Activated CD8-positive, alpha-beta memory T cell treated with anti-CD3 and anti-CD28 coated beads, Interleukin-2, amount 10 ng/mL, durations not matched to agents 7 days and 5 days (primary cell): Measurements from ENCODE around the gene SIGLEC11. TPM values are rescaled to one million over a fixed set of nuclear protein-coding genes. Genes with fewer than 3 reads are reported as not detected.
A peak's percentile ranks its signal among the peaks of the same experiment; 100 is the strongest.

Source experiments
- ATAC-seq: fragments of 150-1000 bp; cut with Tn5 transposase; one replicate; pipeline ENCODE4 v1.10.0; 2021; ENCODE audit warnings: moderate library complexity
- CTCF ChIA-PET: fragments of 350-600 bp; sonication (Branson Sonifier 250); formaldehyde crosslinking; loops from one replicate; lab custom pipeline; 2021; ENCODE audit warnings: antibody characterized with exemption; lab: Charles Lee
- DNase-seq: peaks from one replicate; pipeline ENCODE4 v3.0.0-alpha.2; 2020
- H3K27ac Mint-ChIP-seq: one replicate; pipeline ENCODE4 v1.8.0; 2021; ENCODE audit warnings: mild to moderate bottlenecking, mixed read lengths
- H3K27me3 Mint-ChIP-seq: one replicate; pipeline ENCODE4 v1.8.0; 2021; ENCODE audit warnings: mixed read lengths
- H3K36me3 Mint-ChIP-seq: one replicate; pipeline ENCODE4 v1.8.0; 2021; ENCODE audit warnings: mild to moderate bottlenecking, mixed read lengths
- H3K4me1 Mint-ChIP-seq: one replicate; pipeline ENCODE4 v1.8.0; 2021; ENCODE audit warnings: mixed read lengths
- H3K4me3 Mint-ChIP-seq: one replicate; pipeline ENCODE4 v1.8.0; 2021; ENCODE audit warnings: mild to moderate bottlenecking, moderate library complexity, mixed read lengths
- H3K9me3 Mint-ChIP-seq: one replicate; pipeline ENCODE4 v1.8.0; 2022; ENCODE audit warnings: low read depth, mixed read lengths
- total RNA-seq, 2 experiments: library from RNA; stranded (reverse); gene quantifications; one replicate each; pipeline ENCODE4 v1.2.3, GENCODE V29; 2021

The SIGLEC11 gene
- total RNA-seq, 2 experiments from 2014 or later: not detected

- CTCF ChIA-PET: no interaction called here
- Mint-ChIP-seq H3K27me3 (no peaks in the 10 kb centered on the region), H3K4me3 (no peak overlapping the region), H3K36me3 (peaks cover 35% of the 10 kb centered on the region), H3K9me3 (no peaks in the 10 kb centered on the region), H3K27ac (no peak overlapping the region), H3K4me1 (peaks cover 10% of the 10 kb centered on the region)
- DNase-seq (no peak), ATAC-seq (peak; percentile 51)
Measured at GRCh38 chr19:49997709-49998108, 36.7 kb upstream of the SIGLEC11 start.

- H3K4me3 Mint-ChIP-seq: no peak overlapping the region
- ATAC-seq: no peak
- H3K27ac Mint-ChIP-seq: no peak overlapping the region
- DNase-seq: no peak
- peaks cover 18% of the 10 kb centered on the region for H3K36me3 Mint-ChIP-seq
- H3K27me3 Mint-ChIP-seq: no peaks in the 10 kb centered on the region
- H3K4me1 Mint-ChIP-seq: peaks cover 6% of the 10 kb centered on the region
- H3K9me3 Mint-ChIP-seq: no peaks in the 10 kb centered on the region
- CTCF ChIA-PET: interaction anchor here (1.0 kb wide), 1 partner anchor 148 kb away, joined by 3 read pairs; no protein-coding TSS in a partner anchor
Measured at GRCh38 chr19:49988433-49988832, 27.5 kb upstream of the SIGLEC11 start.

DNA sequence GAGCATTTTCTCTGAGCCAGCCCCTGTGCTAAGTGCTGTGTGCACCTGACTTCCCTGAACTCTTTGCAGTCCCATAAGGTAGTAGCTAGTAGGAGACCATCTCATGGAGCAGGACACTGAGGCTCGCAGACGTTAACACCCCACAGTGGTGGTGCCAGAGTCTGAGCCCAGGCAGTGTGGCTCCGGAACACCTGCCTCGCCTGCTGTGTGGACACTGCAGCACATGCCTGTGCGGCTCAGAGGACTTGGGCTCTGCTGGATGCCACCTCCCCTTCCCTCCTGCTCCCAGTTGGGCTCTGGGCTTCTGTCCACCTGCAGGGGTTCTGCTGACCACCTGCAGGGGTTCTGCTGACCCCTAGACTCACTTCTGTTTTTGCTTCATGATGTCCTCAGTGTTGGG lies 27.0 kb upstream of the SIGLEC11 start:
- peaks cover 18% of the 10 kb centered on the region for H3K36me3 Mint-ChIP-seq
- peaks cover 6% of the 10 kb centered on the region for H3K4me1 Mint-ChIP-seq
- DNase-seq (no peak), ATAC-seq (no peak)
- no peaks in the 10 kb centered on the region for H3K27me3 Mint-ChIP-seq
- CTCF ChIA-PET: interaction anchor here (1.0 to 2.2 kb wide), 2 partner anchors 50 to 148 kb away, joined by 3 to 11 read pairs; no protein-coding TSS in a partner anchor
- H3K27ac Mint-ChIP-seq: no peak overlapping the region
- H3K9me3 Mint-ChIP-seq: no peaks in the 10 kb centered on the region
- no peak overlapping the region for H3K4me3 Mint-ChIP-seq

DNA sequence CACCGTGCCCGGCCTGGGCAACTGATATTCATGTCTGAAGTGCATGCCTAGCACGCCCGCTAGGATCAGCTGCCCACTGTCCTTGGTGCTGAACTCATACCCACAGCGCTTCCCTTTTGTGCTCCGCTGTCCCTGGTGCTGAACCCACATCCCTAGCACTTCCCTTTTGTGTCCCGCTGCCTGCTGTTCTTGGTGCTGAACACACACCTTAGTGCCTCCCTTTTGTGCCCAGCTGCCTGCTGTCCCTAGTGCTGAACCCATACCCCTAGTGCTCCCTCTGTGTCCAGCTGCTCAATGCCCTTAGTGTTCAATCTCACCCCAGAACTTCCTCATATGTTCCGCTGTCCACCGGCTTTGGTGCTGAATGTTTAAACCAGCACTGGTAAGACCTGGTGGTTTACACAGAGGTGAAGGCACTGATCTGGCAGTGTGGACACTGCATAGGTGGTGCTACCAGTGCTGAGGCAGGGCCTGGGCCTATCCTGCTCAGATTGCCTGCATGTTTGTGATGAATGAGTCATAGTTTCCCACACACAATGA lies 26.3 kb upstream of the SIGLEC11 start:
- DNase-seq (peak; percentile 91), ATAC-seq (peak; percentile 83)
- Mint-ChIP-seq H3K36me3 (peaks cover 18% of the 10 kb centered on the region), H3K27ac (no peak overlapping the region), H3K27me3 (no peaks in the 10 kb centered on the region), H3K9me3 (no peaks in the 10 kb centered on the region), H3K4me3 (no peak overlapping the region), H3K4me1 (peaks cover 6% of the 10 kb centered on the region)
- CTCF ChIA-PET: interaction anchor here (1.4 to 2.2 kb wide), 2 partner anchors 49 to 52 kb away, joined by 5 to 11 read pairs; no protein-coding TSS in a partner anchor

DNA sequence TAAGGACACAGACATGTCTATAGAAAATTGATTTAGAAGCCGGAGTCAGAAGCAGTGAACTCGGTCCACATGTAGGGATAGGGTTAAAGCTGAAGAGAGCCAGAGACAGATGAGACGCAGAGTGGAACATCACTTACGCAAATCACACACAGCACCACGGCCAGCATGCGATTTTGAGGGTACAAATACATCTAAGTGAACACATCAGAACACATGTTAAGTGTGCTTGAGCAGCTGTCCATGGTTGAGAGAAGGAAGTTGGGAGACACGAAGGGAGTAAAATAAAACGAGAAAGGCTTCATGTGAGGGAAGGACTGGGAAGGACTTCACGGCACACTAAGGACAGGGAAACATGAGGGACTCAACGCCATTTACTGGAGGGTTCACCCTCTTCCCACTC lies 25.4 kb upstream of the SIGLEC11 start:
- no peaks in the 10 kb centered on the region for H3K27me3 Mint-ChIP-seq
- peaks cover 18% of the 10 kb centered on the region for H3K36me3 Mint-ChIP-seq
- peaks cover 6% of the 10 kb centered on the region for H3K4me1 Mint-ChIP-seq
- DNase-seq (no peak), ATAC-seq (no peak)
- no peak overlapping the region for H3K4me3 Mint-ChIP-seq
- no peak overlapping the region for H3K27ac Mint-ChIP-seq
- CTCF ChIA-PET: interaction anchor here (1.4 to 2.2 kb wide), 2 partner anchors 48 to 51 kb away, joined by 5 to 11 read pairs; no protein-coding TSS in a partner anchor
- H3K9me3 Mint-ChIP-seq: no peaks in the 10 kb centered on the region

GRCh38 chr19:49985871-49986270 lies 24.9 kb upstream of the SIGLEC11 start:
- H3K4me3 Mint-ChIP-seq: no peak overlapping the region
- no peaks in the 10 kb centered on the region for H3K9me3 Mint-ChIP-seq
- DNase-seq (no peak), ATAC-seq (no peak)
- H3K4me1 Mint-ChIP-seq: peaks cover 6% of the 10 kb centered on the region
- peaks cover 16% of the 10 kb centered on the region for H3K36me3 Mint-ChIP-seq
- no peak overlapping the region for H3K27ac Mint-ChIP-seq
- CTCF ChIA-PET: interaction anchor here (1.1 to 2.2 kb wide), 3 partner anchors 16 to 47 kb away, joined by 3 to 11 read pairs (median 3); no protein-coding TSS in a partner anchor
- H3K27me3 Mint-ChIP-seq: no peaks in the 10 kb centered on the region

- Mint-ChIP-seq H3K9me3 (no peaks in the 10 kb centered on the region), H3K4me1 (peaks cover 6% of the 10 kb centered on the region), H3K4me3 (no peak overlapping the region), H3K36me3 (peaks cover 16% of the 10 kb centered on the region), H3K27ac (no peak overlapping the region), H3K27me3 (no peaks in the 10 kb centered on the region)
- CTCF ChIA-PET: interaction anchor here (1.1 to 2.7 kb wide), 7 partner anchors 8 to 152 kb away, joined by 3 to 22 read pairs (median 5); no protein-coding TSS in a partner anchor
- DNase-seq (no peak), ATAC-seq (no peak)
Measured at GRCh38 chr19:49984491-49984890, 23.5 kb upstream of the SIGLEC11 start.

DNA sequence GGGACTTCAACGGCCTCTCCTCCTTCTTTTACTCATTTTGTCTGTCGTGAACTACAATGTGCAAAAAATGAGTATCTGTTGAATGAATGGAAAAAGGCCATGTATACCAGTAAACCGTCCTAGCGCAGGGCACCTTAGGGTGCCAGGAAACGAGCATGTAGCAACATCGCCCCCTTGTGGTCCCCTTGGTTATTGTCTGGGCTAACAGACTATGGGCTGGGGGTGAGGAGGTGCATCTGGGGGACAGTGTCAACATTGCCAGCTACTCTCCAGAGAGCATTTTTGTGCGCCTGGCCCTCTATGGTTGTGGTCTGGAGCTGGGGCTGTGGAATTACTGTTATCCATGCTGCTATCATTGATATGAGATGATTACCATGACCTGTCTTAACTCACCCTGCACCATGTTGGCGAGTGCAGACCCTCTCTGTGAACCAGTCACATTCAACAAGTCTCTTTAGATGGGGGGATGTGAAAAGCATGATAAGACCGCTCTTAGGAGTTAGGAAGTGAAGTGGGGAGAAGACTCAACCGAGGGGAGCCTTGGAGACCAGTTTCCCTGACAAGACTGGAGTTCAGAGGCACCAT lies 22.8 kb upstream of the SIGLEC11 start:
- ATAC-seq: peak; percentile 67
- Mint-ChIP-seq H3K4me3 (no peak overlapping the region), H3K27me3 (no peaks in the 10 kb centered on the region), H3K27ac (no peak overlapping the region), H3K9me3 (no peaks in the 10 kb centered on the region), H3K36me3 (peaks cover 14% of the 10 kb centered on the region), H3K4me1 (peaks cover 6% of the 10 kb centered on the region)
- CTCF ChIA-PET: interaction anchor here (0.6 to 2.7 kb wide), 10 partner anchors 9 to 1949 kb away, joined by 3 to 22 read pairs (median 4); partner anchors contain the start of gene VRK3
- peak; percentile 81 for DNase-seq

GRCh38 chr19:49981603-49982593 lies 20.9 kb upstream of the SIGLEC11 start:
- no peak for ATAC-seq
- no peak overlapping the region for H3K4me3 Mint-ChIP-seq
- H3K4me1 Mint-ChIP-seq: no peaks in the 10 kb centered on the region
- no peak overlapping the region for H3K27ac Mint-ChIP-seq
- H3K27me3 Mint-ChIP-seq: no peaks in the 10 kb centered on the region
- H3K9me3 Mint-ChIP-seq: no peaks in the 10 kb centered on the region
- CTCF ChIA-PET: interaction anchor here (1.9 to 2.0 kb wide), 2 partner anchors 39 to 49 kb away, joined by 4 to 6 read pairs; no protein-coding TSS in a partner anchor
- H3K36me3 Mint-ChIP-seq: peaks cover 7% of the 10 kb centered on the region
- DNase-seq: no peak

- DNase-seq: no peak
- no peak for ATAC-seq
- CTCF ChIA-PET: interaction anchor here (1.4 to 2.7 kb wide), 2 partner anchors 14 to 41 kb away, joined by 3 to 11 read pairs; no protein-coding TSS in a partner anchor
- no peak overlapping the region for H3K4me3 Mint-ChIP-seq
- H3K9me3 Mint-ChIP-seq: no peaks in the 10 kb centered on the region
- H3K27ac Mint-ChIP-seq: no peak overlapping the region
- peaks cover 2% of the 10 kb centered on the region for H3K36me3 Mint-ChIP-seq
- H3K27me3 Mint-ChIP-seq: no peaks in the 10 kb centered on the region
- H3K4me1 Mint-ChIP-seq: no peaks in the 10 kb centered on the region
Measured at GRCh38 chr19:49978324-49978723, 17.4 kb upstream of the SIGLEC11 start.

- peaks cover 2% of the 10 kb centered on the region for H3K36me3 Mint-ChIP-seq
Measured at GRCh38 chr19:49977881-49978280, 16.9 kb upstream of the SIGLEC11 start.

GRCh38 chr19:49977076-49977475 lies 16.1 kb upstream of the SIGLEC11 start:
- ATAC-seq (no peak), DNase-seq (no peak)
- CTCF ChIA-PET: no interaction called here
- Mint-ChIP-seq H3K36me3 (peaks cover 2% of the 10 kb centered on the region), H3K4me1 (no peaks in the 10 kb centered on the region), H3K27me3 (no peaks in the 10 kb centered on the region), H3K27ac (no peak overlapping the region), H3K4me3 (no peak overlapping the region), H3K9me3 (no peaks in the 10 kb centered on the region)

More at GRCh38 chr19:49977881-49978280, 16.9 kb upstream of the SIGLEC11 start:
- DNase-seq (no peak), ATAC-seq (no peak)
- Mint-ChIP-seq H3K9me3 (no peaks in the 10 kb centered on the region), H3K27me3 (no peaks in the 10 kb centered on the region), H3K4me1 (no peaks in the 10 kb centered on the region), H3K27ac (no peak overlapping the region), H3K4me3 (no peak overlapping the region)
- CTCF ChIA-PET: interaction anchor here (1.4 to 2.7 kb wide), 2 partner anchors 15 to 40 kb away, joined by 3 to 11 read pairs; no protein-coding TSS in a partner anchor

GRCh38 chr19:49976496-49976895 lies 15.5 kb upstream of the SIGLEC11 start:
- no peak overlapping the region for H3K4me3 Mint-ChIP-seq

More at GRCh38 chr19:49976496-49976895, 15.5 kb upstream of the SIGLEC11 start:
- CTCF ChIA-PET: no interaction called here
- no peak for ATAC-seq
- DNase-seq: no peak
- H3K27ac Mint-ChIP-seq: no peak overlapping the region
- no peaks in the 10 kb centered on the region for H3K27me3 Mint-ChIP-seq
- no peaks in the 10 kb centered on the region for H3K4me1 Mint-ChIP-seq
- H3K9me3 Mint-ChIP-seq: no peaks in the 10 kb centered on the region
- peaks cover 2% of the 10 kb centered on the region for H3K36me3 Mint-ChIP-seq
